ENCODE data around the gene TBC1D22A.

Gene TBC1D22A

DNA sequence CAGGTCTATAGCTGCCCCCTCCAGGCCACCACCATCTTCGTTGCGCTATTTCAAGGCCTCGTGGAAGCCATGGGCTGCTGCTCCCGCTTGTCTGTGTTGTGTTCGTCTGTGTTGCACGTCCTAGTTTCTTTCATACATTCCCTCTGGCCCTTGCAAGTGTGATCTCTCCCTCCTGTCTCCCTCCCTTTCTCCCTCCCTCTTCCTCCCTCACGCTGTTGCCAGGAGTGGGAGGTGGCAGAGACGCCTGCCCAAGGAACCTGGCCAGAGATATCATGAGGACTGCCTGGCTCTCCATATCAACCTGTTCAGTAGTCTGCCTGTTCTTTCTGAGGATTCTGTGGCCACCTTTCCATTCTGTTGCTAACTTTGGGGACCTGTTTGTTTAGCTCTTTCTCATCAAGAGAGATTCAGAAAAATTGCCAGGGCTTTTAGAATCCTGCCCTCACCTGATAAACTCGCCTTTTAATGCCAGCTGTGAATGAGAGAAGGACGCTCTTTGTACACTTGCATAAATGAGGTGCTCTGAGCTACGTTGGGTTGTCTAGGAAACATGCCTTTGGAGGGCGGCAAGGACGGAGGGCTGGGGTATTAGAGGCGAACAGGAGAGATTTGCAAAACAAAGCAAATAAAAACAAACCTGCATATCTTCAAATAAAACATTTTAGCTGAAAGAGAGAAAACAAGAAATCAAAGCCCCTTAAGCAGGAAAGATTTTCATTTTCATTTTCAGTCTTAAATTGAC, 185.2 kb downstream of the TBC1D22A start:
- no peaks in the 10 kb centered on the region for H3K27me3 ChIP-seq
- H3K4me1 ChIP-seq = peaks cover 20 to 49% (median 45%) of the 10 kb centered on the region in 10 experiments
- no peak overlapping the region for H3K9ac ChIP-seq
- TF ChIP-seq Cebpa-rat (IDR thresholded peaks at IDR 0.05) = no peak
- no peak overlapping the region for H3K4me3 ChIP-seq
- H3K36me3 ChIP-seq = peaks cover 21 to 92% (median 51%) of the 10 kb centered on the region in 11 experiments
- no peak overlapping the region for H3K27ac ChIP-seq
- H3K4me2 ChIP-seq = peak overlapping the region in 8 of 11 experiments; percentile 6 to 56 (median 38); a peak in 17 of 22 replicates
- H3K9me3 ChIP-seq (replicated peaks in 1 of 11) = peaks cover 0 to 5% (median 0%) of the 10 kb centered on the region in 11 experiments; a peak in 2 of 22 replicates
- peaks cover 0 to 79% (median 32%) of the 10 kb centered on the region in 11 experiments; a peak in 17 of 22 replicates for H4K20me1 ChIP-seq

DNA sequence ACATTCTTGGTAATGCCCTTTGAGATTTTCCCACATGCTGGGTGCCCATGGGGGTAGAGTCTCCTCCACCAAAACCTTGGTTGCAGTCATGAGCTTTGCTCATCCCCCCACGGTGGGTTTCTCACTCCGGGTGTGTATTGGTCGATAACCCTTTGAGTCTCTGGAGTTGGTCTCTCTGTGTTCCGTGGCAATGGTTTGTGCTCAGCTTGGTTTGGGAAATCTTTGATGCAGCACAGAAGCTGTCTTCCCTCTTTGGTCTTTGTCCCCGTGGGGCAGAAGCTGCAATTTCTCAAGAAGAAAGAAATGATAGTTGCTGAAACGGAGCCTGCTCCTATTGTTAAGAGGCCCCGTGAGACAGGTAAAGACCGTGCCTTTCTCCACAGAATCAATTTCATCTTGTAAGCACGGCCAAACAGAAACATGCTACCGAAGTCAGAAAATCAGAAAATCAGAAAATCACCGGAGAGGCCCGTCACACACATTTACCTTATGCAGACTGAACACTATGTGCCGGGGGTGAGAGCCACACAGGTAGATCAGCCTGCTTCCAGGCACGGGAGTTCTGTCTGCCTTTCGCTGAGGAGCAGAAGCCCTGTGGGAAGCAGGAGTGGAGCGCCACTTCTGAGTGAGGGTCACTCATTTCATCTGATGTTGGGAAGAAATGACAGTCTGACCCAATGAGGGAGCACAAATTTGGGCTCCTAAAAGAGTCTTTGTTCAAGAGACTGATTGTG, 186.1 kb downstream of the TBC1D22A start:
- H3K4me3 ChIP-seq = no peak overlapping the region
- H3K9me3 ChIP-seq (replicated peaks in 1 of 11) = peaks cover 0 to 3% (median 0%) of the 10 kb centered on the region in 11 experiments; a peak in 2 of 22 replicates
- H3K4me2 ChIP-seq = peak overlapping the region in 8 of 11 experiments; percentile 6 to 56 (median 38); a peak in 13 of 22 replicates
- no peak overlapping the region for H3K27ac ChIP-seq
- H3K4me1 ChIP-seq = peaks cover 11 to 40% (median 36%) of the 10 kb centered on the region in 10 experiments
- peaks cover 21 to 88% (median 52%) of the 10 kb centered on the region in 11 experiments for H3K36me3 ChIP-seq
- no peak overlapping the region for H3K9ac ChIP-seq
- no peak for TF ChIP-seq Cebpa-rat (IDR thresholded peaks at IDR 0.05)
- H4K20me1 ChIP-seq = peaks cover 0 to 88% (median 34%) of the 10 kb centered on the region in 11 experiments; a peak in 17 of 22 replicates
- H3K27me3 ChIP-seq = no peaks in the 10 kb centered on the region

DNA sequence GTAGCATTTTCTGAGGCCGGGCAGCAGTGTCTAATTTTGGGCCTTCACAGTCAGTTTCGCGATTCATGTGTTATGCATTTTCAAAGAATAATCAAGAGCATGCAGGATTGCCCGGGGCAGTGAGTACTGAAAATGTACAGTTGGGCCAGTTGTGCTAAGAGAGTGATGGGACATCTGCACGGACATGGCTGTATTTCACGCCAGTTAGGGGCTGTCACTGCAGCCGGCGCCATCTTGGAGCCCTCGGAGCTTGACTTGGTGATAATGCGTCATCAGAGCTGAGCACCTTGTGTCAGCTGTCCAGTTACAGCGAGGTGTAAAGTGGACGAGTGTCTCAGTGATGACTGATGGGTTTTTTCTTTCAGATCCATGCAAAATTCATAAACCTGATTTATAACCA, 188.9 kb downstream of the TBC1D22A start:
- H3K36me3 ChIP-seq = peaks cover 16 to 92% (median 41%) of the 10 kb centered on the region in 11 experiments; a peak in 20 of 22 replicates
- no peak overlapping the region for H3K27ac ChIP-seq
- H4K20me1 ChIP-seq = peaks cover 6 to 97% (median 33%) of the 10 kb centered on the region in 11 experiments; a peak in 18 of 22 replicates
- TF ChIP-seq Cebpa-rat (IDR thresholded peaks at IDR 0.05) = no peak
- no peaks in the 10 kb centered on the region for H3K27me3 ChIP-seq
- H3K9me3 ChIP-seq (replicated peaks in 1 of 11) = no peaks in the 10 kb centered on the region
- no peak overlapping the region for H3K4me2 ChIP-seq
- peaks cover 0 to 25% (median 21%) of the 10 kb centered on the region in 10 experiments; a peak in 15 of 20 replicates for H3K4me1 ChIP-seq
- H3K9ac ChIP-seq = no peak overlapping the region
- H3K4me3 ChIP-seq = no peak overlapping the region

DNA sequence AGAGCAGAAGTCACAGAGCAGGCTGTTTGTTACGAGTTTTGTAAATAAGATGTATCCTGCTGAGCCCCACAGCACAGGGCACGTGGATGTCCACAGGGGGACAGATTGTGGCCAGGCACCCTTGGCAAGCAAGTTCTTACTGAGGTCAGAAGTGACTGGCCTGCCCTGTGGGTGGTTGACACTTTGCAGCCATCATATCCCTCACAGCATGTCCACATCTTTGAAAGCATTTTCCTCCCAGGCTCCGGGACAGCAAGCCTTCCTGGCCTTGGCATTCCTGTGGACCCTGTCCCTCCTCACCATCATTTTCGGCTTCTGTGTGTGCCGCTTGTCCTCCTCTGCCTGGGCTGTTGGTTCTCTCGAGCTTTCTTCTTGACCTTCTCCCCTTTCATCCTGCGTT, 189.5 kb downstream of the TBC1D22A start:
- Histone ChIP-seq H3K4me2 (no peak overlapping the region), H3K27me3 (no peaks in the 10 kb centered on the region), H3K36me3 (peaks cover 16 to 92% (median 40%) of the 10 kb centered on the region in 11 experiments; a peak in 20 of 22 replicates), H3K4me3 (no peak overlapping the region), H3K9ac (no peak overlapping the region), H3K27ac (no peak overlapping the region), H3K9me3 (replicated peaks in 1 of 11) (no peaks in the 10 kb centered on the region), H4K20me1 (peaks cover 6 to 97% (median 30%) of the 10 kb centered on the region in 11 experiments; a peak in 17 of 22 replicates), H3K4me1 (peaks cover 0 to 18% (median 15%) of the 10 kb centered on the region in 10 experiments; a peak in 15 of 20 replicates)
- TF ChIP-seq Cebpa-rat (IDR thresholded peaks at IDR 0.05) = no peak

DNA sequence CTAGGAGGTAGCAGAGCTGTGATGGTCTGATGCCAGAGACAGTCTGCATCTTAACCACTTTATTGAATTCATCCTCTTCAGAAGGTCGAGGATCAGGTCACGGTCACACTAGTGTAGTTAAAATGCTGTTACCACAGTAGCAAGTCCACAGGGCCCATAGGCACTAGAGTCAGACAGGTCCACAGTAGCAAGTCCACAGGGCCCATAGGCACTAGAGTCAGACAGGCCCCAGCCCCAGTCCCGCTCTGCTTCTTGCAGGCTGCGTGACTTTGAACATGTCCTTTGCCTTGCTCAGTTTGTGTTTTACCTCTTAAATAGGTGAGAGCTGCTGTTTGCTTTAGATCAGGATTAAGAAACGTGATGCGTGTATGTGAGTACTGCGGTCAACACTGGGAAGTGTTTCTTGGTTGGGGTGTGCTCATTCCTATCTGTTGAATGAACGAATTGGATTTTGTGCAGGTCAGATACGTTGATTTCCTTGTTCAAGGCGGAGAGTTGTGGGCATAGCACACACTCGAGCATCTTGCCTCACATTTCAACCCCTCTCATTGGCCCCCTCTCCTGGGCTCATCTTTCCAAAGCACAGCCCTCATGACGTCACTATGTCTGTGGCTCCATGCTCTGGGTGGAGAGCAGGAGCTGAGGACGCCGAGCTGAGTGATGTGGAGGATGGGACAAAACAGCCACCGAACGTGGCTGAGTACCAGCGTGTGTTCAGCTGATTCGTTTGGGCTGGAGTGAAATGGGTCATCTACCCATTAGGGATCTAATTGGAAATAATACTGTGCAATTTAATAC, 191.7 kb downstream of the TBC1D22A start:
- H4K20me1 ChIP-seq = peaks cover 0 to 97% (median 24%) of the 10 kb centered on the region in 11 experiments; a peak in 17 of 22 replicates
- no peak for TF ChIP-seq Cebpa-rat (IDR thresholded peaks at IDR 0.05)
- H3K9ac ChIP-seq = no peak overlapping the region

DNA sequence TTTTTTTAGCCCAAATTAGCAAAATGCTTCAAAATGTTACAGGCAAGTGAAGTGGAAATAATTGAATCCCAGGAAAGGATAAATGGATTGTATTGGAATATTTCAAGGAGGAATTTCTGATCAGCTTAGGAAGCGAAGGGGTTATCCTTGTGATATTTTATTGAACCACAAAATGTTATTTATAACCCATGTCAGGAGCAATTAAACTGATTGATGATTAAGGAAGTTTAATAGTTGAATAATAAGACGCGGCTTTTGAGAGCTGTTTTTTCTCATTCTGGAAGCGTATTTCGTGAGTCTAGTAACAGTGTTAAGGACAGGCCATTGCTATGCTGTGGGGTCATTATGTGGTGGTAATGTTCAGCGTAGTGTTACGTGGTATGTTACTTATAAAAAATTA, 192.3 kb downstream of the TBC1D22A start:
- Histone ChIP-seq H3K27ac (no peak overlapping the region), H3K9ac (no peak overlapping the region), H3K4me3 (no peak overlapping the region), H3K9me3 (replicated peaks in 1 of 11) (no peaks in the 10 kb centered on the region), H3K4me2 (no peak overlapping the region), H4K20me1 (peaks cover 0 to 100% (median 29%) of the 10 kb centered on the region in 11 experiments; a peak in 17 of 22 replicates), H3K36me3 (peaks cover under 1 to 91% (median 40%) of the 10 kb centered on the region in 11 experiments; a peak in 19 of 22 replicates), H3K27me3 (no peaks in the 10 kb centered on the region), H3K4me1 (no peaks in the 10 kb centered on the region)
- no peak for TF ChIP-seq Cebpa-rat (IDR thresholded peaks at IDR 0.05)

More for the DNA sequence above, 191.7 kb downstream of the TBC1D22A start:
- H3K4me1 ChIP-seq = no peaks in the 10 kb centered on the region
- no peaks in the 10 kb centered on the region for H3K9me3 ChIP-seq (replicated peaks in 1 of 11)
- H3K4me2 ChIP-seq = no peak overlapping the region
- no peak overlapping the region for H3K27ac ChIP-seq
- no peaks in the 10 kb centered on the region for H3K27me3 ChIP-seq
- H3K36me3 ChIP-seq = peaks cover 7 to 93% (median 40%) of the 10 kb centered on the region in 11 experiments; a peak in 19 of 22 replicates
- H3K4me3 ChIP-seq = no peak overlapping the region

DNA sequence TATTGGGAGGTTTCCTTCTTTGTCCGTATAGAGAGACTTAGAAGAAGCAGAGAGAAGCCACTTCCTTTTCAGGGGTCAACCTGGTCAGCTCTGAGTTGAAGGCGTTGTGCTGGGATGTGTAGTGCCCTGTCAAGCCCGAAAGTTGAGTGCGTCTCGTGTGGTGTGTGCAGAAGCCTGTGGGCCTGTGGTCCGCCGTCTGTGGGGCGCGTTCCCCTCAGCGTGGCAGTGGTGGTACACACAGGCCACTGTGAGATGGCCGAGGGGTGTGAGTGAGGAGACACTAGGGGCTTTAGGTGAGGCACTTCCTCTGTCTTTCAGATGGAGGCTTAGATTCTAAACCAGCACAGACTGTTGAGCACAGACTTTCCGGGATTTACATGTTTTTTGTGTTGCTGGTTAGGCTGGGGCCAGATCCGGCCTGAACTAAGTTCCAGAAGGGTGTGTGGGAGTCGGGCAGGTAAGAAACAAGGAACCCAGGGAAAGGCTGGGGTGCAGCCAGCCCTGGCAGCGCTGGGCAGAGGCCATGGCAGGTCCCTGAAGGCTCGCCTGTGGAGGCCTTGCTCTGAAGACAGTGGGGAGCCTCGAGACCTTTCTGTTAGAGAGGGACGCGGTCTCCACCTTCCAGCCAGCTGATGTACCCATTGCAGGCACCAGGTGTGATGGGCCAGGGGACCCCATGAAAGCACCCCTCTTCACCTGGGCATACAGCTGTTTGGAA, 194.2 kb downstream of the TBC1D22A start:
- H3K9me3 ChIP-seq (replicated peaks in 1 of 11) = no peaks in the 10 kb centered on the region
- peaks cover 2 to 100% (median 31%) of the 10 kb centered on the region in 11 experiments; a peak in 17 of 22 replicates for H4K20me1 ChIP-seq
- H3K4me3 ChIP-seq = no peak overlapping the region
- no peak for TF ChIP-seq Cebpa-rat (IDR thresholded peaks at IDR 0.05)
- no peaks in the 10 kb centered on the region for H3K27me3 ChIP-seq
- H3K36me3 ChIP-seq = peaks cover 0 to 82% (median 28%) of the 10 kb centered on the region in 11 experiments; a peak in 15 of 22 replicates
- H3K27ac ChIP-seq = no peak overlapping the region
- peaks cover 0 to 5% (median 1%) of the 10 kb centered on the region in 10 experiments; a peak in 8 of 20 replicates for H3K4me1 ChIP-seq
- no peak overlapping the region for H3K9ac ChIP-seq
- no peak overlapping the region for H3K4me2 ChIP-seq

DNA sequence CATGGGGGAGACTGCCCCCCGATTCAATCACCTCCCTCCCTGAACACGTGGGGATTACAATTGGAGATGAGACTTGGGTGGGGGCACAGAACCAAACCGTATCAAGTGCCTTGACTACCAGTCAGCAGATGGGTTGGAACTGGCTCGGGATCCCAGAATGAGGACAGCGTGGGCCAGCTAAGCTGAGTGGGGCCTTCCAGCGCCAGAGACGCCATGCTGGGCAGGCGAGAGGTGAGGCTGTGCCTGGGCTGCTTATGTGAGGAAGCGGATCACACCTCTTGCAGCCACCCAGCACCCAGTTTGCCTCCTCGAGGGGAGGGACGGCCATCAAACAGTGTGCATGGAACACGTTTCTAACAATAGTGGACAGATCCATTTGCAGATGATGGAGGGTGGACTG, 195.1 kb downstream of the TBC1D22A start:
- Histone ChIP-seq H3K4me3 (no peak overlapping the region), H3K4me1 (peaks cover 0 to 13% (median 4%) of the 10 kb centered on the region in 10 experiments; a peak in 9 of 20 replicates), H3K27me3 (no peaks in the 10 kb centered on the region), H3K9me3 (replicated peaks in 1 of 11) (no peaks in the 10 kb centered on the region), H3K9ac (no peak overlapping the region), H4K20me1 (peaks cover 5 to 100% (median 29%) of the 10 kb centered on the region in 11 experiments; a peak in 17 of 22 replicates), H3K27ac (no peak overlapping the region), H3K36me3 (peaks cover 0 to 79% (median 19%) of the 10 kb centered on the region in 11 experiments; a peak in 13 of 22 replicates), H3K4me2 (no peak overlapping the region)
- no peak for TF ChIP-seq Cebpa-rat (IDR thresholded peaks at IDR 0.05)
